Osteoblast (primary cell): ENCODE results near the gene UBE2E2. TPM values are rescaled to one million over a fixed set of nuclear protein-coding genes. Genes with fewer than 3 reads are reported as not detected.

Experiments
- DNase-seq: peaks from one replicate; pipeline ENCODE4 v3.0.0; 2011; ENCODE audit warnings: low spot score, mixed read lengths; ENCODE audit not compliant: insufficient read length; ENCODE audit errors: missing footprints
- H2AFZ ChIP-seq: 2 replicates; pipeline ENCODE4 v1.6.0; 2011; ENCODE audit warnings: mild to moderate bottlenecking, low read length
- H3K27ac ChIP-seq: 2 replicates; pipeline ENCODE4 v1.5.1; 2011; ENCODE audit warnings: mild to moderate bottlenecking, low read depth, low read length, moderate library complexity
- H3K27me3 ChIP-seq: 2 replicates; pipeline ENCODE4 v1.6.0; 2012; ENCODE audit warnings: mild to moderate bottlenecking, control low read depth, inconsistent platforms, low read length, moderate library complexity; ENCODE audit not compliant: insufficient read depth
- H3K36me3 ChIP-seq: 2 replicates; pipeline ENCODE4 v1.5.1; 2011; ENCODE audit warnings: mild to moderate bottlenecking, low read length, control low read depth, moderate library complexity; ENCODE audit not compliant: insufficient read depth
- H3K4me1 ChIP-seq: 2 replicates; pipeline ENCODE4 v1.5.1; 2011; ENCODE audit warnings: mild to moderate bottlenecking, low read length, control low read depth, moderate library complexity; ENCODE audit not compliant: insufficient read depth
- H3K4me2 ChIP-seq: 2 replicates; pipeline ENCODE4 v1.6.0; 2011; ENCODE audit warnings: mild to moderate bottlenecking, low read length; ENCODE audit not compliant: insufficient read depth
- H3K4me3 ChIP-seq: fragments of 200-600 bp; sonication (generic); 3 replicates; pipeline ENCODE4 v1.5.1; 2012; ENCODE audit warnings: mild to moderate bottlenecking, low read length, inconsistent platforms; ENCODE audit not compliant: insufficient read depth
- H3K79me2 ChIP-seq: 2 replicates; pipeline ENCODE4 v1.6.0; 2012; ENCODE audit warnings: mild to moderate bottlenecking, low read length, control low read depth, inconsistent platforms; ENCODE audit not compliant: insufficient read depth
- H3K9me3 ChIP-seq: 2 replicates; pipeline ENCODE4 v1.5.1; 2011; ENCODE audit warnings: low read depth, low read length, control low read depth
- H4K20me1 ChIP-seq: 2 replicates; pipeline ENCODE4 v1.6.0; 2012; ENCODE audit warnings: mild to moderate bottlenecking, low read length, control low read depth; ENCODE audit not compliant: insufficient read depth
- CTCF ChIP-seq: IDR thresholded peaks from 2 replicates; pipeline ENCODE4 v1.5.1; 2011; ENCODE audit warnings: mild to moderate bottlenecking, low read depth, low read length, moderate library complexity; ENCODE audit errors: extremely low read depth
- total RNA-seq: library from RNA; depleted of rRNA; stranded (reverse); fragments of >200 nt; gene quantifications from 2 replicates; pipeline ENCODE4 v1.2.3, GENCODE V29; 2012

Gene UBE2E2
- total RNA-seq, 1 donor, result 49.6 TPM

- TF ChIP-seq CTCF, result no peak
- Histone ChIP-seq H3K4me3 (peak overlapping the region; percentile 14), H3K9me3 (no peaks in the 10 kb centered on the region), H4K20me1 (no peaks in the 10 kb centered on the region), H3K4me2 (peak overlapping the region; percentile 58), H3K4me1 (peaks cover 20% of the 10 kb centered on the region), H2AFZ (no peak overlapping the region), H3K79me2 (no peaks in the 10 kb centered on the region), H3K27ac (peak overlapping the region; percentile 37), H3K27me3 (no peaks in the 10 kb centered on the region), H3K36me3 (no peaks in the 10 kb centered on the region)
- DNase-seq, result peak; percentile 82
Measured at GRCh38 chr3:23600167-23600871, 397.2 kb downstream of the UBE2E2 start.

GRCh38 chr3:23601091-23601822, 398.1 kb downstream of the UBE2E2 start:
- Histone ChIP-seq H3K79me2 (no peaks in the 10 kb centered on the region), H4K20me1 (no peaks in the 10 kb centered on the region), H3K4me1 (peaks cover 20% of the 10 kb centered on the region), H3K27ac (peak overlapping the region; percentile 34), H3K4me2 (peak overlapping the region; percentile 58), H3K36me3 (no peaks in the 10 kb centered on the region), H3K9me3 (no peaks in the 10 kb centered on the region), H3K27me3 (no peaks in the 10 kb centered on the region), H2AFZ (peak overlapping the region; percentile 3), H3K4me3 (peak overlapping the region; percentile 14)
- DNase-seq, result no peak
- no peak for TF ChIP-seq CTCF

- no peak overlapping the region for H3K4me3 ChIP-seq
- no peak overlapping the region for H3K4me2 ChIP-seq
- no peak for TF ChIP-seq CTCF
- H4K20me1 ChIP-seq, result no peaks in the 10 kb centered on the region
- no peaks in the 10 kb centered on the region for H3K9me3 ChIP-seq
- DNase-seq, result no peak
- no peak overlapping the region for H3K27ac ChIP-seq
- H3K4me1 ChIP-seq, result peaks cover 20% of the 10 kb centered on the region
- no peaks in the 10 kb centered on the region for H3K27me3 ChIP-seq
- H3K79me2 ChIP-seq, result no peaks in the 10 kb centered on the region
- H3K36me3 ChIP-seq, result no peaks in the 10 kb centered on the region
- H2AFZ ChIP-seq, result no peak overlapping the region
Measured at GRCh38 chr3:23602971-23603370, 399.8 kb downstream of the UBE2E2 start.

GRCh38 chr3:23607184-23607847, 404.2 kb downstream of the UBE2E2 start:
- DNase-seq, result no peak

More at GRCh38 chr3:23607184-23607847, 404.2 kb downstream of the UBE2E2 start:
- Histone ChIP-seq H3K9me3 (no peaks in the 10 kb centered on the region), H3K79me2 (no peaks in the 10 kb centered on the region), H3K36me3 (no peaks in the 10 kb centered on the region), H3K4me1 (peaks cover 10% of the 10 kb centered on the region), H3K27me3 (no peaks in the 10 kb centered on the region), H2AFZ (no peak overlapping the region), H4K20me1 (no peaks in the 10 kb centered on the region), H3K4me3 (no peak overlapping the region), H3K27ac (no peak overlapping the region), H3K4me2 (no peak overlapping the region)
- TF ChIP-seq CTCF, result no peak
